ENCODE measurements around the gene TTC12.

The TTC12 gene

DNA sequence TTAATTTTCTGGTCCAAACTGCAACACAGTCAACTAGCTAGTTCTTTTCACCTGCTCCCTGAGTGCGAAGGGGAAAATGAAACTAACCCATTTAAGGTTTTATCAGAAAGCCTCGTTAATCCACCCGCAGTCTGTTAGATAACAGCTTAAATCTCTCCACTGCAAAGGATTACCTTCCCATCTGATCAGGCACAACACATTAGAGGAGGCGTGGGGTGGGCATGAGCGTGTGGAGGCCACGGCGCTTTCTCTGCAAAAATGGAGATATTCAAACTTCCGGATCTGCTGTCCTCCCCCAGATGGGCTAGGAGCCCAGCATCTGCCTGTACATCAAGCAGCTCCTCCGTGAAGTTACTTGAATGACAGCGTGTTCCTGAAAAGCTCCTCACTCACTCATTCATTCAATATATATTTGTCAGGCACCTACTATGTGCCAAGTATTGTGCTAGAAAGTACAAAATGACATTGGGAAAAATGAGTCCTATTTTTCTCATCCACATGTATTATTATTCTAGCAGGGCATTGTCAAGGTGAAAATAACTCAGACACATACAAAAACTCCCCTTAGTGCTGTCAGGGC lies 59.7 kb downstream of the TTC12 start:
- no peak for DNase-seq (ENCODE audit: low read depth in 2 of 2)

DNA sequence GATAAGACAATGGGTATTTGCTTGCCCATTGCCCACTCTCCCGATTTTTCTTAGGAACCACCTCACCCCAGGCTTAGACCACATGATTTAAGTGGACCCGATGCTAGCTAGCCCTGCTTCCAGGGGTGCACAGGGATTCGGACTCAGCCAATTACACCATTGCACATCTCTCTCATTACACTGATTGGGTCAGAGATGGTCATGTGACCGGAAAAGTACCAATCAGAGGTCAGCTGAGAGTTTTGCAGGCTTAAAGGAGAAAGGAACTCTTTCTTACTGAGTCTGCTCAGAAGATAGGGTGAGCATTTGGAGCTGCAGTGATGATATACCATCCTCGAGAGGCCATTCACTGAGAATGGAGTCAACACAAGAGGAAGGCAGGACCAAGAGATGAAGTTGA lies 61.0 kb downstream of the TTC12 start:
- DNase-seq (ENCODE audit: low read depth in 2 of 2), result no peak

GRCh38 chr11:113376156-113376555 lies 61.8 kb downstream of the TTC12 start:
- no peak for DNase-seq (ENCODE audit: low read depth in 2 of 2)

- DNase-seq (ENCODE audit: low read depth in 2 of 2), result no peak
Observed at GRCh38 chr11:113377681-113378412, 63.5 kb downstream of the TTC12 start.

- DNase-seq (ENCODE audit: low read depth in 2 of 2), result no peak
Observed at GRCh38 chr11:113378692-113379091, 64.3 kb downstream of the TTC12 start.

GRCh38 chr11:113382121-113382520 lies 67.7 kb downstream of the TTC12 start:
- no peak for DNase-seq (ENCODE audit: low read depth in 2 of 2)

- no peak for DNase-seq (ENCODE audit: low read depth in 2 of 2)
Observed at GRCh38 chr11:113384551-113384950, 70.2 kb downstream of the TTC12 start.

DNA sequence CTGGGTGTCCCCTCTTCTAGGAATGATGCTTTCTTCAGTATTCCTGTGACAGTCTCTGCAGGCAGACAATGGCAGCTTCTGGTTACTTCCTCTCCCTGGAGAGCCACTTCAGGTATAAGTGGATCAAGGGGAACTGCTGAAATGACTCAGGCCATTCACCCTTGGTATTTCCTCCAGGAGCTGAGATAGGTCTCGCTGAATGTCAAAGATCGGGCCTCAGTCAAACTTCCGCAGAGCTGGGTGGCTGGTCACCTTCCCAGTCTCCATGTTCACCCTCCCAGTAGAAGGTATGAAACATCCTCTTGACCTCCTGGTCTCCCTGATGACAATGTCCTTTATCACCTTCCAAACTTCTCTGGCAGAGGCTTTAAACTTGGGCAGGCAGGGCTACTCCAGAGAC lies 71.4 kb downstream of the TTC12 start:
- no peak for DNase-seq (ENCODE audit: low read depth in 2 of 2)

- DNase-seq (ENCODE audit: low read depth in 2 of 2), result no peak
Observed at GRCh38 chr11:113386866-113387265, 72.5 kb downstream of the TTC12 start.

DNA sequence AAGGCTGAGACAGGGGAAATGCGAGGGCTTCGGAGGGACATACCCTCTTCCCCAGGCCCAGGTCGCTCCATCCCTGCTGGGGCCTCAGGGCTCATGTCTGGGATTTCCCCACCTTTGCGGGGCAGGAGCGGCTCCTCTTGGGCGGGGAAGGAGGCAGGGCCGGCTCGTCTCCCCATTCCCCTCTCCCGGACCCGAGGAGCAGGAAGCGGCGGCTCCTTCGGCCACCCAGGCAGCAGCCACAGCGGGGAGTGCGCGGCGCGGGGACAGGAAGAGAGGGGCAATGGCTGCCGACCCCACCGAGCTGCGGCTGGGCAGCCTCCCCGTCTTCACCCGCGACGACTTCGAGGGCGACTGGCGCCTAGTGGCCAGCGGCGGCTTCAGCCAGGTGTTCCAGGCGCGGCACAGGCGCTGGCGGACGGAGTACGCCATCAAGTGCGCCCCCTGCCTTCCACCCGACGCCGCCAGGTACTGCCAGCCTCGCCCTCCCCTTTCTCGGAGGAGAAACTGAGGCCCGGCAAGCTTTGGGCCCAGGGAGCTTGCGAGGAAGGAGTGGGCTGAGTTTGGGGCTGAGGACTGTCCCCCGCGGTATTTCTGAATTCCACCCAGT lies 73.3 kb downstream of the TTC12 start, which contains the start of gene ANKK1:
ANKK1 (plus strand) TSS at position 175 of the 607 bp plus-strand sequence; CDS start at position 281, 106 bp downstream.
- DNase-seq (ENCODE audit: low read depth in 2 of 2), result no peak

DNA sequence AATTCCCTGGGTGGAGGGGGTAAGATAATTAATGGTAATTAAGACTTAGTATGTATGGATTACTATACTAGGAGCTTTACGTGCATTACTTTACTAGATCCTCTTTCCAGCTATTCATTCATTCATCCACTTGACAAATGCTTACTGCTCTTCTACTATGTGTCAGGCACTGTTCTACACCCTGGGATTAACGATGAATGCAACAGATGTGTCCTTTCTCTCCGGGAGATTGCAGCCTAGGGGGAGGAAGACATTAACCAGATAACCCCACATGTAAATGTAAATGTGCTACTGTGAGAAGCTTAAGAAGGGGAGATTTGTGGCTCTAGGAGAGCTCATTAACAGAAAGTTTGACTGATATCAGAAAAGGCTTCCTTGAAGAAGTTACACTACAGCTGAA lies 74.9 kb downstream of the TTC12 start:
- DNase-seq (ENCODE audit: low read depth in 2 of 2), result no peak

- no peak for DNase-seq (ENCODE audit: low read depth in 2 of 2)
Observed at GRCh38 chr11:113392236-113392921, 78.0 kb downstream of the TTC12 start.

DNA sequence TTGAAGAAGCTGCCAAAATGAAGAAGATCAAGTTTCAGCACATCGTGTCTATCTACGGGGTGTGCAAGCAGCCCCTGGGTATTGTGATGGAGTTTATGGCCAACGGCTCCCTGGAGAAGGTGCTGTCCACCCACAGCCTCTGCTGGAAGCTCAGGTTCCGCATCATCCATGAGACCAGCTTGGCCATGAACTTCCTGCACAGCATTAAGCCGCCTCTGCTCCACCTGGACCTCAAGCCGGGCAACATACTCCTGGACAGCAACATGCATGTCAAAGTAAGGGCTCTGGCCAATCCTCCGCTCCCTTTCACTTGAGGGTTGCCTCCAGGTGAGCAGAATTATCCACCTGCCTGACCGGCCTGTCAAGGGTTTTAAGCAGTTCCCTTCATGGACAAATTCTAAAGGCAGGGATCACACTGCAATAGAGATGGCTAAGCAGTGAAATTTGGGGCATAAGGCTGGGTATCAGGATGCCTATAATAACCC lies 79.2 kb downstream of the TTC12 start:
- no peak for DNase-seq (ENCODE audit: low read depth in 2 of 2)

- DNase-seq (ENCODE audit: low read depth in 2 of 2), result no peak
Observed at GRCh38 chr11:113394919-113395318, 80.5 kb downstream of the TTC12 start.

DNA sequence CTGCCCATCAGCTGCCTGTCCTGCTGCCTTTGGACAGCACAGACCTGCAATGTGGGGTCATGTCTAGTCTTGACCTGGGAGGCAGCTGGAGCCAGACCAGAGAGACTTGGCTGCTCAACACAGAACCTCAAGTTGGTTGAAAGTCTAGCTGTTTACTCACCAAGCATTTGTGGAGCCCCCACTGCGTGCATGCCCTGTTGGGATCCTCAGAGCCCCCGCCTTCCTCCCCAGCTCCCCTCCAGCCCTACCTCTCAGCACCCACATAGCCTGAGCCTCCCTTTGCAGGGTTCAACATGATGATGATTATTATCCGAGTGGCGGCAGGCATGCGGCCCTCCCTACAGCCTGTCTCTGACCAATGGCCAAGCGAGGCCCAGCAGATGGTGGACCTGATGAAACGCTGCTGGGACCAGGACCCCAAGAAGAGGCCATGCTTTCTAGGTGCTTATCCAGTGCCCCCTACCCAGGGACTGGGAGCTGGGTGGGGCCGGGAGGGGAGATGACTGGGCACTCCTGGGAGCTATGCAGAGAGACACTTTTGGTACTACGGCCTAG lies 81.5 kb downstream of the TTC12 start:
- DNase-seq (ENCODE audit: low read depth in 2 of 2), result no peak

GRCh38 chr11:113396690-113397089 lies 82.3 kb downstream of the TTC12 start:
- DNase-seq (ENCODE audit: low read depth in 2 of 2), result no peak

DNA sequence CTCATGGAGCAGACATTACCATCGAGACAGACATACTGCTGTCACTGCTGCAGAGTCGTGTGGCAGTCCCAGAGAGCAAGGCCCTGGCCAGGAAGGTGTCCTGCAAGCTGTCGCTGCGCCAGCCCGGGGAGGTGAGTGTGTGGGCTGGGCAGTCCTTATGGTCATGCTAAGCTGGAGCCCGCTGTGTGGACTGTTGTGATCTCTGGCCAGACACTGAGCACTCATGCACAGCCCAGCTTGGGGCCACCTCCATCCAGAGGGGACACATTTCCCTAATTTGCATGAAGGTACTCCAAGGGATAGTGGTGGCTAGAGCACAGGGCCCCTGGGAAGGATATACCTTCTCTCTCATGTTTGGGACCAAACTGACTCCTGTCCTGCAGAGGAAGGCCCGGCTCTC lies 82.8 kb downstream of the TTC12 start:
- no peak for DNase-seq (ENCODE audit: low read depth in 2 of 2)

DNA sequence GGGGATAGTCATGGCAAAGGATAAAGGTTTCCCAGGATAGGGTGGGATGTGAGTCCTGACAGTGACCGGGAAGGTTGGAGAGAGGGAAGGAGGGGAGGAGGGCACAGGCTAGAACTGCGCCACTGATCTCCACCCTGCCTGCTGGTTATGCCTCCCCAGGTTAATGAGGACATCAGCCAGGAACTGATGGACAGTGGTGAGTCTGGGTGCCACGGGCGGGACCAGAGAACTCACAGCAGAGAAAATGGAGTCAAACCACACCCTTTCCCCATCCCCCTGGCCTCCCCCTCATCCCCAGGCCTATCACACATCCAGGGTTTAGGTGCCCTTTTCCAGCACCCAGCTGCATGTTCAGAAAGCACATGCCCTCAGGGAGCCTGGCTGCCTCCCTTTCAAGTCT lies 83.4 kb downstream of the TTC12 start:
- no peak for DNase-seq (ENCODE audit: low read depth in 2 of 2)

DNA sequence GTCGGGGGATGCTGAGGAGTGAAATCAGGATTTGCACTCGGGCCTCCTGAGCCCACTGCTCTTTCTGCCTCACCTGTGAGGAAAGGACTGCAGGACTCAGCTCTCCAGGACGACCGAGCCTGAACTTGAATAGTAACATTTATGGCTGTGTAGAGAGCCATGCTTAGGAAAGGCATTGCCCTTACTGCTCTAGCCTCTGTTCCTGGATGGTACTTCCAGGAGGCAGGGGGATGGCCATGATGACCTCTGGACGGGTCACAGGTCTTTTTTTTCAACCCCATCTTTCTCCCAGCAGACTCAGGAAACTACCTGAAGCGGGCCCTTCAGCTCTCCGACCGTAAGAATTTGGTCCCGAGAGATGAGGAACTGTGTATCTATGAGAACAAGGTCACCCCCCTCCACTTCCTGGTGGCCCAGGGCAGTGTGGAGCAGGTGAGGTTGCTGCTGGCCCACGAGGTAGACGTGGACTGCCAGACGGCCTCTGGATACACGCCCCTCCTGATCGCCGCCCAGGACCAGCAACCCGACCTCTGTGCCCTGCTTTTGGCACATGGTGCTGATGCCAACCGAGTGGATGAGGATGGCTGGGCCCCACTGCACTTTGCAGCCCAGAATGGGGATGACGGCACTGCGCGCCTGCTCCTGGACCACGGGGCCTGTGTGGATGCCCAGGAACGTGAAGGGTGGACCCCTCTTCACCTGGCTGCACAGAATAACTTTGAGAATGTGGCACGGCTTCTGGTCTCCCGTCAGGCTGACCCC lies 84.5 kb downstream of the TTC12 start:
- no peak for DNase-seq (ENCODE audit: low read depth in 2 of 2)

DNA sequence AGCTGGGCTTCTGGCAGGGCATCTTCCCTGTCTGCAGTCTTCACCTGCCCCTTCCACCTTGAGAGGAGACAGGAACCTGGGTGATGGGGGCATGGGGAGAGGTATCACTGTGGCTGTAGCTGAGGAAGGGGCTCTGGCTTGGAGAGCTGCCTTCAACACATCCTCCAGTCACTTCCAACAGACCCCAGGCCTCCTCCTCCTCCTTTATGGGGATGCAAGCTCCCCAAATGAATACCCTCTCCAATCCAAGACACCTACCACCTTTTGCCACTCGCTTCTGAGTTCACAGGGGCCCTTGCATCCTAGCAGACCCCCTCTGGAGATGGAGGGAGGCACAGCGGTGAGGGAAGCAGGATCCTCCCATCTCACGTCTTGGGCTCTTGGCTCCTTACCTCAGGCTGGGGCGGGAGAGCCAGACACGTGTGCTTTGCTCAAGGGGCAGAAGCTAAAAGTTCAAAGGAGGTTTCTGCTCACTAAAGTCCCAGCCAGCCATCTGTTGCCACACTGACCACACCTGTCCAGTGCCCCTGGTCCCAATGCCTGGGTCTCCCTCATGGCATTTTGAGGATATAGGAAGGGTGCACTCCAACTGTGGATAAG lies 86.3 kb downstream of the TTC12 start:
- DNase-seq (ENCODE audit: low read depth in 2 of 2), result no peak

GRCh38 chr11:113401718-113402117 lies 87.3 kb downstream of the TTC12 start:
- DNase-seq (ENCODE audit: low read depth in 2 of 2), result no peak
